AG04450 (cell line): ENCODE data around the gene CCNI. TPM values are rescaled to one million over a fixed set of nuclear protein-coding genes. Genes with fewer than 3 reads are reported as not detected.
"Not testable (repeated sequence)": the region's sequence is repeated elsewhere in the genome, so short reads cannot be mapped to it uniquely, and the experiment has no call there.

Experiments used
- CTCF ChIA-PET: fragments of 300-600, 350-600 bp; formaldehyde crosslinking; extraction: SDS; loops from one replicate; lab custom pipeline; 2022; ENCODE audit warnings: antibody characterized with exemption, inconsistent platforms; lab: Charles Lee
- POLR2A ChIA-PET: fragments of 350-600 bp; formaldehyde crosslinking; extraction: SDS; loops from one replicate; lab custom pipeline; 2021; ENCODE audit warnings: antibody characterized with exemption, inconsistent platforms; lab: Yijun Ruan, JAX
- DNase-seq: peaks from one replicate; pipeline ENCODE4 v3.0.0-alpha.2; 2011; ENCODE audit warnings: low read depth, low spot score
- H3K27ac ChIP-seq: one replicate; pipeline ENCODE4 v1.5.1; 2012; ENCODE audit warnings: low read depth, low read length, control low read depth
- H3K27me3 ChIP-seq: one replicate; pipeline ENCODE4 v1.6.0; 2012; ENCODE audit warnings: low read length; ENCODE audit not compliant: control insufficient read depth, insufficient read depth
- H3K4me3 ChIP-seq: 2 replicates; pipeline ENCODE4 v1.5.1; 2011; ENCODE audit warnings: mild to moderate bottlenecking, low read depth, low read length, control low read depth
- H3K9me3 ChIP-seq: 2 replicates; pipeline ENCODE4 v1.5.1; 2012; ENCODE audit warnings: low read length; ENCODE audit not compliant: control insufficient read depth, insufficient read depth
- polyA plus RNA-seq: library from polyadenylated mRNA; depleted of rRNA; stranded (reverse); fragments of >200 nt; gene quantifications from 2 replicates; pipeline ENCODE4 v1.2.3, GENCODE V29; 2011
- TF ChIP-seq, protein P1 (sequence below): IDR thresholded peaks from 2 replicates; pipeline ENCODE4 v1.5.1; 2011; ENCODE audit warnings: low read depth, low read length, control low read depth, inconsistent platforms

CCNI gene
- polyA plus RNA-seq, 1 experiment = 226 TPM

DNA sequence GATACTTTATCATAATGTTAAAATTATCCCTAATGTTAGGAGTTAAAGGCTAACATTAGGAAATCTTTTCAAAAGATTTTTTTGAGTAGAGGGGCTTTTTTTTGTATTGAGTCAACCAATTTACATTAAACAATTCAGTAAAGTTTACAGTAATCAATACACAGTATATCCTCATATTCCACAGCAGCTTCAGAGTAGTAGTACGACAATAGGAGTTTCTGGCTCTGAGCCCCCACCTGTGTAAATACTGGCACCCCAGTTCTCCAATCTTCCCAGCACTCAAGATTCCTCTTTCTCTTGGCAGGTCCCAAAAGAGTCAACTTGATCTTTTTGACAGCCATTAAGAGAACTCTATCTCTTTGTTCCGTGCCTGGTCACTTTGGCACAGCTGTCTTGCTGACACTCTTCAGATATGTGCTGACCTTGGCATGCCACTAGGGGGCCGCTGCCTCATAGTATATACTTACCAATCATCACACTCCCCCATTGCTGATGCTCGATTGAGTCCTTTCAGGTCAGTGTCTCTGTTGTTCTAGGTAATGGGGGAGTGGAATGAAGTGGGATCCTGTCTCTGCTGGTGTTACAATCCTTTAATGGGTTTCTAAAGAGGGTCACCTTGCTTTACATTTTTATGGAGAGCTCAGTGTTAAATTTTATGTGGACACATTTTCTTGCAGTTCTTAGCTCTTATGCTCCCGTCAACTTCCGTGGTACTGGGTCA lies 19.5 kb upstream of the CCNI start:
- ChIA-PET CTCF (interaction anchor here (0.5 to 8.2 kb wide), 50 partner anchors 8 to 664 kb away, joined by 3 to 194 read pairs (median 5); partner anchors contain the start of gene CCNI), POLR2A (interaction anchor here (1.4 kb wide), 1 partner anchor 63 kb away, joined by 4 read pairs; no protein-coding TSS in a partner anchor)
- peak; percentile 21 for DNase-seq
- Histone ChIP-seq H3K27ac (no peak overlapping the region), H3K4me3 (no peak overlapping the region), H3K27me3 (no peaks in the 10 kb centered on the region), H3K9me3 (no peaks in the 10 kb centered on the region)
- TF ChIP-seq, protein P1, sequence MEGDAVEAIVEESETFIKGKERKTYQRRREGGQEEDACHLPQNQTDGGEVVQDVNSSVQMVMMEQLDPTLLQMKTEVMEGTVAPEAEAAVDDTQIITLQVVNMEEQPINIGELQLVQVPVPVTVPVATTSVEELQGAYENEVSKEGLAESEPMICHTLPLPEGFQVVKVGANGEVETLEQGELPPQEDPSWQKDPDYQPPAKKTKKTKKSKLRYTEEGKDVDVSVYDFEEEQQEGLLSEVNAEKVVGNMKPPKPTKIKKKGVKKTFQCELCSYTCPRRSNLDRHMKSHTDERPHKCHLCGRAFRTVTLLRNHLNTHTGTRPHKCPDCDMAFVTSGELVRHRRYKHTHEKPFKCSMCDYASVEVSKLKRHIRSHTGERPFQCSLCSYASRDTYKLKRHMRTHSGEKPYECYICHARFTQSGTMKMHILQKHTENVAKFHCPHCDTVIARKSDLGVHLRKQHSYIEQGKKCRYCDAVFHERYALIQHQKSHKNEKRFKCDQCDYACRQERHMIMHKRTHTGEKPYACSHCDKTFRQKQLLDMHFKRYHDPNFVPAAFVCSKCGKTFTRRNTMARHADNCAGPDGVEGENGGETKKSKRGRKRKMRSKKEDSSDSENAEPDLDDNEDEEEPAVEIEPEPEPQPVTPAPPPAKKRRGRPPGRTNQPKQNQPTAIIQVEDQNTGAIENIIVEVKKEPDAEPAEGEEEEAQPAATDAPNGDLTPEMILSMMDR = peak; percentile 90

DNA sequence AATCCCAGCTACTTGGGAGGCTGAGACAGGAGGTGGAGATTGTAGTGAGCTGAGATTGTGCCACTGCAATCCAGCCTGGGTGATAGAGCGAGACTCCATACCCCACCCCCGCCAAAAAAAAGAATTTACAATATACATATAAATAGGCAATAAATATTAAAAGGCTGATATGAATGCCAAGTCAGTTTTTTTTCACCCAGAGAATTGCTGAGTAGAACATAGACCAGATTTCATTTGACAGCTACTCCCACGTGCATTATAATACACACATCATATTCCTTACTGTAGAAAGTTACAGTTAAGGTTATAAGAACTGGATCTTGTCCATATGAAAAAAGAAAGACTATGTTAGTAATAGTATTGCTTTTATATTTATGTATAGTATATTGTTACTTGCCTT lies 18.7 kb upstream of the CCNI start:
- POLR2A ChIA-PET = no interaction called here
- Histone ChIP-seq H3K4me3 (no peak overlapping the region), H3K9me3 (no peaks in the 10 kb centered on the region), H3K27me3 (no peaks in the 10 kb centered on the region), H3K27ac (no peak overlapping the region)
- TF ChIP-seq, protein P1 = no peak
- DNase-seq = no peak
- CTCF ChIA-PET = interaction anchor here (0.6 to 8.2 kb wide), 15 partner anchors 9 to 663 kb away, joined by 3 to 194 read pairs (median 7); no protein-coding TSS in a partner anchor

DNA sequence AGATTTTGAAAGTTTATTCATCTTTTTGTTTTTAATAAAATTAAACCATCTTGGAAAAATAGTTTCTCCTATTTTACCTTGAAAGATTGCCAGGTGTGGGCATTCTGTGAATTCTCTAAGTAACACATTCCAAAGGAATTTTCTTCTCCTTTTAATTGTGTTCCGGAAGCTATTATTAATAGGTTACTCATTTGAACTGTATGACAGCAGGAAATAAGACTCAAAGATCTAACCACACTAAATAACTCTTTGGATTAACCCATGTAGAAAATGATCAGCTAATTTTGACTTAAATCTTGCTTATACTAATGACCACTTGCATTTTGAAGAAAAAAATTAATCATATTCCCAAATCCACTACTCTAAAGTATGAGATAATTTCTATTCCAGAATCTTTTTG lies 17.6 kb upstream of the CCNI start:
- CTCF ChIA-PET = interaction anchor here (0.6 to 8.2 kb wide), 3 partner anchors 110 to 368 kb away, joined by 3 to 194 read pairs (median 6); no protein-coding TSS in a partner anchor
- no peak overlapping the region for H3K4me3 ChIP-seq

DNA sequence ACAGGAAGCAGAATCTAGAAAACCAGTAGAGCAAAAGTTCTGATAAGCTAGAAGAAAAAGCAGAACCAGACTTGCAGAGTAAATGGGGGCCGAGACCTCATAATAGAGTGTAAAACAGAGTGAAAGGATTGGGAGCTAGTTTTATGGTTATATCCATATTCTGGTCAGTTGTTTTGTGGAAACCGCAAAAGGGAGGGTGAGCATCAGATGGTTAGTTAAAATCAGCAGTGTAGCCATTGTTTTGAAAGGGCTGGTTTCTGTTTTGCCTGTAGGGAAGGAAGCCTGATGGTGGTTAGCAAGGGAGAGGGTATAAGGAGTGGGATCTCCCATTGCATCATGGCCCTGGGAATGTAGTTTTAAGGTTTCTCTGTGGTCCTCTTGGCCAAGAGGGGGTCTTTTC lies 17.2 kb upstream of the CCNI start:
- TF ChIP-seq, protein P1 = no peak
- no peak overlapping the region for H3K4me3 ChIP-seq
- H3K9me3 ChIP-seq = no peaks in the 10 kb centered on the region
- CTCF ChIA-PET = interaction anchor here (0.6 to 8.2 kb wide), 3 partner anchors 14 to 265 kb away, joined by 3 to 194 read pairs (median 6); no protein-coding TSS in a partner anchor
- no peak overlapping the region for H3K27ac ChIP-seq
- POLR2A ChIA-PET = no interaction called here
- H3K27me3 ChIP-seq = no peaks in the 10 kb centered on the region
- no peak for DNase-seq

More for the DNA sequence above, 17.6 kb upstream of the CCNI start:
- POLR2A ChIA-PET = no interaction called here
- TF ChIP-seq, protein P1 = no peak
- DNase-seq = no peak
- Histone ChIP-seq H3K9me3 (no peaks in the 10 kb centered on the region), H3K27ac (no peak overlapping the region), H3K27me3 (no peaks in the 10 kb centered on the region)

DNA sequence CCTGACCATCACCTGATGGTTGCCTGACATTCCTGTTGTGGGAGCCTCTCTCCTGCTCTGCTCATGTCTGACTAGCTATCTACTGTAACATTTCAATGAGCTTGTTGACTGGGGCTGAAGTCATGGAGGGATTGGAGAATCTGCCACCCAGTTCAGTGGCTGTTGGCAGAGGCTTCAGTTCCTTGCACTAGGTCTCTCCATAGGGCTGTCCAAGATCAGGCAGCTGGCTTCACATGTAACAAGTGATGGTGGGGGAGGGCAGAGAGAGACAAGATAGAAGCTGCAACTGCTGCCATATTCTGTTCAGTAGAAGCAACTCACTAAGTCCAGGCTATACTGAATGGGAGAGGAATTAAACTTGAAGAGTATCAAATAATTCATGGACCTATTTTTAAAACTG lies 14.1 kb upstream of the CCNI start:
- Histone ChIP-seq H3K27me3 (no peaks in the 10 kb centered on the region), H3K4me3 (no peak overlapping the region), H3K27ac (no peak overlapping the region), H3K9me3 (no peaks in the 10 kb centered on the region)
- no peak for DNase-seq
- ChIA-PET CTCF (no interaction called here), POLR2A (interaction anchor here (1.2 kb wide), 1 partner anchor 15 kb away, joined by 3 read pairs; the partner anchor contains the start of gene CCNI)
- TF ChIP-seq, protein P1 = no peak

DNA sequence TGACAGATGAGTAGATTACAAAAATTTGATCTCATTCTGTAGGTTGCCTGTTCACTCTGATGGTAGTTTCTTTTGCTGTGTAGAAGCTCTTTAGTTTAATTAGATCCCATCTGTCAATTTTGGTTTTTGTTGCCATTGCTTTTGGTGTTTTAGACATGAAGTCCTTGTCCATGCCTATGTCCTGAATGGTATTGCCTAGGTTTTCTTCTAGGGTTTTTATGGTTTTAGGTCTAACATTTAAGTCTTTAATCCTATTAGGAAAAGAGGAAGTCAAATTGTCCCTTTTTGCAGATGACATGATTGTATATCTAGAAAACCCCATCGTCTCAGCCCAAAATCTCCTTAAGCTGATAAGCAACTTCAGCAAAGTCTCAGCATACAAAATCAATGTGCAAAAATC lies 11.2 kb upstream of the CCNI start:
- H3K27ac ChIP-seq, H3K27me3 ChIP-seq, H3K4me3 ChIP-seq, DNase-seq, POLR2A ChIA-PET, H3K9me3 ChIP-seq: not testable (repeated sequence)
- CTCF ChIA-PET = interaction anchor here (1.4 kb wide), 1 partner anchor 9 kb away, joined by 4 read pairs; no protein-coding TSS in a partner anchor
